A673 (cell line): ENCODE measurements around the gene COL8A1.
A peak's percentile ranks its signal among the peaks of the same experiment; 100 is the strongest.

Experiments
- EZH2 ChIP-seq: fragments of 200-600 bp; sonication (generic); IDR thresholded peaks from 2 replicates; pipeline ENCODE4 v1.6.1; 2017; ENCODE audit warnings: borderline replicate concordance, low read depth, mild to moderate bottlenecking, mixed read lengths, antibody characterized with exemption, low read length; ENCODE audit not compliant: poor library complexity, severe bottlenecking
- TF ChIP-seq, protein P1 (sequence below): fragments of 300-800, 200-600 bp; sonication (generic); conservative IDR thresholded peaks from 2 replicates; pipeline ENCODE4 v1.5.1; 2017; ENCODE audit warnings: low read depth, mild to moderate bottlenecking, antibody characterized with exemption, low read length, moderate library complexity, mixed read lengths

DNA sequence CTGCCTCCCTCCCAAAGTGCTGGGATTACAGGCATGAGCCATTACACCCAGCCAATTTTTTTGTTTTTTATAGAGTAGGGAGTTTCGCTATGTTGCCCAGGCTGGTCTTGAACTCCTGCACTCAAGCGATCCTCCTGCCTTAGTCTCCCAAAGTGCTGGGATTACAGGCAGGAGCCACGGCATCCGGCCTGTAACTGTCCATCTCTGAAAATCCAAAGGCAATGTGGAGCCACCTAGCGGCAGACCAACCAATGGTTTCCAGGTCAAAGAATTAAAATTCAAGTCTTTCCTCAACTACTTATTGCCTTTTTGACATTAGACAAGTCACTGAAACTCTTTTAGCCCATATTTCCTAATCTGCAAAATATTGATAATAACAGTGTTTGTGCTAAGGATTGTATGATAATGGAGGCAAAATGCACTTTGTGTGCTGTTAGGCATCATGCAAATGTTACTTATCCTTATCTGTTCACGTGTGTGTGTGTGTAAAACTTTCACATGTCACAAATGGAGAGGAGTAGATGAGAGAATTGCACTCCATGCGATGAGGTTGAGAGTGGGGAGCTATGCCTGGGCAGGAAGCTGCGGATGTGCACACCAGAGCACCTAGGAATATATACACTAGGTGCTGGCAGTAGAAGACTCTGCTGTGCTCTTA is 48.7 kb downstream of the COL8A1 start:
- TF ChIP-seq, protein P1, sequence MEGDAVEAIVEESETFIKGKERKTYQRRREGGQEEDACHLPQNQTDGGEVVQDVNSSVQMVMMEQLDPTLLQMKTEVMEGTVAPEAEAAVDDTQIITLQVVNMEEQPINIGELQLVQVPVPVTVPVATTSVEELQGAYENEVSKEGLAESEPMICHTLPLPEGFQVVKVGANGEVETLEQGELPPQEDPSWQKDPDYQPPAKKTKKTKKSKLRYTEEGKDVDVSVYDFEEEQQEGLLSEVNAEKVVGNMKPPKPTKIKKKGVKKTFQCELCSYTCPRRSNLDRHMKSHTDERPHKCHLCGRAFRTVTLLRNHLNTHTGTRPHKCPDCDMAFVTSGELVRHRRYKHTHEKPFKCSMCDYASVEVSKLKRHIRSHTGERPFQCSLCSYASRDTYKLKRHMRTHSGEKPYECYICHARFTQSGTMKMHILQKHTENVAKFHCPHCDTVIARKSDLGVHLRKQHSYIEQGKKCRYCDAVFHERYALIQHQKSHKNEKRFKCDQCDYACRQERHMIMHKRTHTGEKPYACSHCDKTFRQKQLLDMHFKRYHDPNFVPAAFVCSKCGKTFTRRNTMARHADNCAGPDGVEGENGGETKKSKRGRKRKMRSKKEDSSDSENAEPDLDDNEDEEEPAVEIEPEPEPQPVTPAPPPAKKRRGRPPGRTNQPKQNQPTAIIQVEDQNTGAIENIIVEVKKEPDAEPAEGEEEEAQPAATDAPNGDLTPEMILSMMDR = peak; percentile 74
- TF ChIP-seq EZH2 = no peak
